ENCODE data around the gene EDIL3. TPM values are rescaled to one million over a fixed set of nuclear protein-coding genes. Genes with fewer than 3 reads are reported as not detected.
"Not testable (repeated sequence)": the region's sequence is repeated elsewhere in the genome, so short reads cannot be mapped to it uniquely, and the experiment has no call there.

EDIL3 gene
- polyA plus RNA-seq, 2 donors, result 1.6 to 2.7 TPM

DNA sequence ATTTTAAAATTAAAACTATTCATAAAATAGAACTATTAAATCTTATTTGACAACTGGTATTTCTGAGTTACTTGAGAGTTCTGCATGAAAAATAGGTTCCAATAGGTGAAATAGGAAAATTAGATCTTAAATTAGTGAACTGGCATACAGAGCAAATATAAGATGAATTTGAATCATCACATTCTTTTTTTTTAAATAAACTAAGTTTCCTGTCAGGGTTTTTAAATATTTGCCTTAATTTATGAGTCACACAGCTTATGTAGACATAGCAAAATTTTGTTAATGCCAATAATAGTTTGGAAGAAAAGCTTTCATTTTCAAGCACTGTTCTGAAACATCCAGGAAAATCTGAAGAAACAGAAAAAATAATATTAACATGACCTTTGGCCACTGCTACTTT lies 352.4 kb downstream of the EDIL3 start:
- no peaks in the 10 kb centered on the region for H3K4me1 ChIP-seq (ENCODE audit: control insufficient read depth in 2 of 2, insufficient read depth in 2 of 2, low read length in 1 of 2)

DNA sequence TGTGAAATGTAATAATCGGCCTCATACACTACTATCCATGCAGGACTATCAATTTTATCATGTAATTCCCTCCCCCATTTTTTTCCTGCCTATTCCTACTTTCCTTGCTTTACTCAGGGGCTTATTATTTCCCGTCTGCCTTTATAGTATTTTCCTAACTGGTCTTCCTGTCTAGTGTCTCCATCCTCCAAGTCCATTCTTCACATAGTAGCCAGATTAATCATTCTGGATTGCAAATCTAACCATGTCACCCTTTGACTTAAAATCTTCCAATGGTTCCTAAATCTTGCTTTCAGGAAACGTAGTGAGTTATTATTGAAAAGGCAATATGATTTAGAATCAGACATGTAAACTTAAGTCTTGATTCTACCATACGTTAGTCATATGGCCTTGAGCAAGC lies 356.6 kb downstream of the EDIL3 start:
- no peak overlapping the region for H3K27ac ChIP-seq (ENCODE audit: low read depth in 2 of 2, low read length in 1 of 2)
- H3K4me3 ChIP-seq (ENCODE audit: low read depth in 1 of 2, low read length in 2 of 2), result no peak overlapping the region
- no peaks in the 10 kb centered on the region for H3K4me1 ChIP-seq (ENCODE audit: control insufficient read depth in 2 of 2, insufficient read depth in 2 of 2, low read length in 1 of 2)
- 84 to 86% methylated on average over 4 of the region's 4 CpGs for WGBS, 2 donors
- no peaks in the 10 kb centered on the region for H3K27me3 ChIP-seq (ENCODE audit: control insufficient read depth in 1 of 2, insufficient read depth in 2 of 2, low read length in 2 of 2)
- no peaks in the 10 kb centered on the region for H3K36me3 ChIP-seq (ENCODE audit: control insufficient read depth in 2 of 2, insufficient read depth in 2 of 2, low read length in 1 of 2)
- no peaks in the 10 kb centered on the region for H3K9me3 ChIP-seq (ENCODE audit: control insufficient read depth in 2 of 2, insufficient read depth in 1 of 2, low read depth in 1 of 2, low read length in 1 of 2)

More for the DNA sequence above, 352.4 kb downstream of the EDIL3 start:
- no peaks in the 10 kb centered on the region for H3K36me3 ChIP-seq (ENCODE audit: control insufficient read depth in 2 of 2, insufficient read depth in 2 of 2, low read length in 1 of 2)
- H3K27me3 ChIP-seq (ENCODE audit: control insufficient read depth in 1 of 2, insufficient read depth in 2 of 2, low read length in 2 of 2), result no peaks in the 10 kb centered on the region
- no peak overlapping the region for H3K27ac ChIP-seq (ENCODE audit: low read depth in 2 of 2, low read length in 1 of 2)
- no peak overlapping the region for H3K4me3 ChIP-seq (ENCODE audit: low read depth in 1 of 2, low read length in 2 of 2)
- no peaks in the 10 kb centered on the region for H3K9me3 ChIP-seq (ENCODE audit: control insufficient read depth in 2 of 2, insufficient read depth in 1 of 2, low read depth in 1 of 2, low read length in 1 of 2)

DNA sequence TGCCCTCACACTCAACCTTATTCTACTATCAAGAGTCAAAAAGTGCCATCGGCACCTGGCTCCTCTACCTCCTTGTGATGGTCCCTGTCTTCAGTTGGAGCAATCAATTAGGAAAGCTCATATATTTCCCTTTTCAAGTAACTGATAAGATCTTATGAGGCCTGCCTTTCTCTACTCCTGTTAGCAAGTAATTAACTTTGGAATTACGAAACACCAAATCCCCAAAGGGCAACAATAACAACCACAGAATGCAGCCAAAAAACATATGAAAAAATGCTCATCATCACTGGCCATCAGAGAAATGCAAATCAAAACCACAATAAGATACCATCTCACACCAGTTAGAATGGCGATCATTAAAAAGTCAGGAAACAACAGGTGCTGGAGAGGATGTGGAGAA lies 366.2 kb downstream of the EDIL3 start:
- not testable (repeated sequence) for H3K27me3 ChIP-seq (ENCODE audit: control insufficient read depth in 1 of 2, insufficient read depth in 2 of 2, low read length in 2 of 2); H3K4me1 ChIP-seq (ENCODE audit: control insufficient read depth in 2 of 2, insufficient read depth in 2 of 2, low read length in 1 of 2); H3K9me3 ChIP-seq (ENCODE audit: control insufficient read depth in 2 of 2, insufficient read depth in 1 of 2, low read depth in 1 of 2, low read length in 1 of 2); H3K27ac ChIP-seq (ENCODE audit: low read depth in 2 of 2, low read length in 1 of 2); H3K36me3 ChIP-seq (ENCODE audit: control insufficient read depth in 2 of 2, insufficient read depth in 2 of 2, low read length in 1 of 2); H3K4me3 ChIP-seq (ENCODE audit: low read depth in 1 of 2, low read length in 2 of 2)
- WGBS, 2 donors, result 93 to 95% methylated on average over 2 of the region's 3 CpGs

DNA sequence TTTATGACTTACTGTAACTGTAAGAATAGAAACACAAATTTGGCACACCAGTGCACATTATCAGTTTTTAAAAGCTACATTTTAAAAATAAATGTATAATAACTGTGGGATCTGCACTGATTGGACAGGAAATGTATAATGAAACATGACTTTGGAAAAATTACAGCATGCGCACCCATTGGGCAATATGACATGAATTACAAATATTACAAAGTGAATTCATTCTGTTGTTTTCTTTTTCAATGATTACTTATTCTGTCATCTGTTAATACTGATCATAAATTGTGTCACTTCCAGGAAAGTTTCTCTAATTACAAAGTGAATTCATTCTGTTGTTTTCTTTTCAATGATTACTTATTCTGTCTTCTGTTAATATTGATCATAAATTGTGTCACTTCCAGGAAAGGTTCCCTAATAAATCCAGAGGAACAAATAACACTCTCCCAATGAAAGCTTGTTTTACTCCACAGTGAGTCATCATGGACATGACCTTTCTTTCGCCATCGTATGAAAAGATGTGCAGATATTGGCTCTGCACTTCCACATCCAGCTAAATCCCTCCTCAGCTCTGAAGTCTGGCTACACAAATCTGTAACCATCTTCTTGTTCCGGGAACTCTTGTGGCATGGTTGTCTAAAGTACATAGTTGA lies 367.0 kb downstream of the EDIL3 start:
- Histone ChIP-seq H3K4me3 (ENCODE audit: low read depth in 1 of 2, low read length in 2 of 2) (no peak overlapping the region), H3K4me1 (ENCODE audit: control insufficient read depth in 2 of 2, insufficient read depth in 2 of 2, low read length in 1 of 2) (no peaks in the 10 kb centered on the region), H3K27ac (ENCODE audit: low read depth in 2 of 2, low read length in 1 of 2) (no peak overlapping the region), H3K36me3 (ENCODE audit: control insufficient read depth in 2 of 2, insufficient read depth in 2 of 2, low read length in 1 of 2) (no peaks in the 10 kb centered on the region), H3K27me3 (ENCODE audit: control insufficient read depth in 1 of 2, insufficient read depth in 2 of 2, low read length in 2 of 2) (no peaks in the 10 kb centered on the region), H3K9me3 (ENCODE audit: control insufficient read depth in 2 of 2, insufficient read depth in 1 of 2, low read depth in 1 of 2, low read length in 1 of 2) (no peaks in the 10 kb centered on the region)
- 51 to 57% methylated on average over 4 of the region's 4 CpGs for WGBS, 2 donors

DNA sequence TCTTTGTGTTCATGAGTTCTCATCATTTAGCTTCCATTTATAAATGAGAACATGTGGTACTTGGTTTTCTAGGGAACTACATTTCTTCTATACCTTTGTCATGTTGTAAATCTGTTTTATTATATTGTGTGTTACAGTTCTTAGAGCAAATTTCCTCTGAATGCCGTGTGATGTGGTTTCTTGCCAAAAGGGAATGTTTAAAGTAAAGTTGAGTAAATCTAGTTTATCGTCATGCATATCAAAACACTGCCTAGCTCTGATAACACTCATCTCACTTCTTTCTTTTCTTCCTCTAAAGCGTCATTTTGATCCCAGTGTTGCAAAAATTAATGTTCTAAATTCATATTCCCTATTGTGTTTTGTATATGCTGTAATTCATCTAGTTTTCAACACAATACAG lies 368.6 kb downstream of the EDIL3 start:
- H3K27ac ChIP-seq (ENCODE audit: low read depth in 2 of 2, low read length in 1 of 2), result no peak overlapping the region
- no peak overlapping the region for H3K4me3 ChIP-seq (ENCODE audit: low read depth in 1 of 2, low read length in 2 of 2)
- H3K4me1 ChIP-seq (ENCODE audit: control insufficient read depth in 2 of 2, insufficient read depth in 2 of 2, low read length in 1 of 2), result no peaks in the 10 kb centered on the region
- H3K27me3 ChIP-seq (ENCODE audit: control insufficient read depth in 1 of 2, insufficient read depth in 2 of 2, low read length in 2 of 2), result no peaks in the 10 kb centered on the region
- WGBS, 2 donors, result 76 to 77% methylated on average over 3 of the region's 3 CpGs
- H3K36me3 ChIP-seq (ENCODE audit: control insufficient read depth in 2 of 2, insufficient read depth in 2 of 2, low read length in 1 of 2), result no peaks in the 10 kb centered on the region
- H3K9me3 ChIP-seq (ENCODE audit: control insufficient read depth in 2 of 2, insufficient read depth in 1 of 2, low read depth in 1 of 2, low read length in 1 of 2), result no peaks in the 10 kb centered on the region

DNA sequence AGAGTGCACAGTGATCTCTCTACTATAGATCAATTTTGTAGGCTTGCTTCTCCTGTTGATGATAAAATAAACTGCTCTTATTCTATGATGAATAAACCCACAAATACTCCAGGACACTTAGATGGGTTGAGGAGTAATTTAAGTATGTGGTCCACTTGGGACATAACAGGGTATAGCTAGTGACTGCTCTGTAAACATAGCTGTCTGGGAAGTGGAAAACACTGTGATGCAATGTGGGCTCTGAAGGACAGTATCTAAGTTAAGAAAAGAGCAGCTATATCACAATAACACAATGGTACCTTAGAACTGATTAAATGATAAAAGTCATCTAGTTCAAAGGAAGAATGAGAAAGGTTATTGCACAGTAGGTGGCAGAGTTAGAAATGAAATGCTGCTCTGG lies 369.7 kb downstream of the EDIL3 start:
- Histone ChIP-seq H3K4me3 (ENCODE audit: low read depth in 1 of 2, low read length in 2 of 2) (no peak overlapping the region), H3K27me3 (ENCODE audit: control insufficient read depth in 1 of 2, insufficient read depth in 2 of 2, low read length in 2 of 2) (no peaks in the 10 kb centered on the region), H3K9me3 (ENCODE audit: control insufficient read depth in 2 of 2, insufficient read depth in 1 of 2, low read depth in 1 of 2, low read length in 1 of 2) (no peaks in the 10 kb centered on the region), H3K4me1 (ENCODE audit: control insufficient read depth in 2 of 2, insufficient read depth in 2 of 2, low read length in 1 of 2) (no peaks in the 10 kb centered on the region), H3K36me3 (ENCODE audit: control insufficient read depth in 2 of 2, insufficient read depth in 2 of 2, low read length in 1 of 2) (no peaks in the 10 kb centered on the region), H3K27ac (ENCODE audit: low read depth in 2 of 2, low read length in 1 of 2) (no peak overlapping the region)

DNA sequence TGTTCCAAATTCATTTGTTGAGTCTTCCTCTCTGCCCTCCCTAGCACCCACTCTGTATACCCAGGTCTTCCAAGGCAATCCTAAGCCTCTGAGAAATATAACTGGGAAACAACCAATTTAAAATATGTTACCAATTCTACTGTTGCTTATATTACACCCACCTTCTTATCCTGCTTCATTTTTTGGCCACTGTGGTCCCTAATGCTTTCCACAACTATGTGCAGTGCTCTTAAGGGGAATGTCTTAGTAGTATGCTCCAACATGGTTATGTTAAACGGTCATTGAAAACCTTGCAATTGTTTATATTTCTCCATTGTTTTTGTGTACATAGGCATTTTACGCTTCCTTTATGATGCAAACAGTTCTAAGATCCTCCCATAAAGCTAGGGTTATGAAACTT lies 390.9 kb downstream of the EDIL3 start:
- Histone ChIP-seq H3K4me1 (ENCODE audit: control insufficient read depth in 2 of 2, insufficient read depth in 2 of 2, low read length in 1 of 2) (no peaks in the 10 kb centered on the region), H3K4me3 (ENCODE audit: low read depth in 1 of 2, low read length in 2 of 2) (no peak overlapping the region), H3K9me3 (ENCODE audit: control insufficient read depth in 2 of 2, insufficient read depth in 1 of 2, low read depth in 1 of 2, low read length in 1 of 2) (peaks cover 0 to 3% of the 10 kb centered on the region in 2 donors), H3K36me3 (ENCODE audit: control insufficient read depth in 2 of 2, insufficient read depth in 2 of 2, low read length in 1 of 2) (no peaks in the 10 kb centered on the region), H3K27ac (ENCODE audit: low read depth in 2 of 2, low read length in 1 of 2) (no peak overlapping the region), H3K27me3 (ENCODE audit: control insufficient read depth in 1 of 2, insufficient read depth in 2 of 2, low read length in 2 of 2) (no peaks in the 10 kb centered on the region)
- WGBS, 2 donors, result 78 to 82% methylated on average over 2 of the region's 2 CpGs

DNA sequence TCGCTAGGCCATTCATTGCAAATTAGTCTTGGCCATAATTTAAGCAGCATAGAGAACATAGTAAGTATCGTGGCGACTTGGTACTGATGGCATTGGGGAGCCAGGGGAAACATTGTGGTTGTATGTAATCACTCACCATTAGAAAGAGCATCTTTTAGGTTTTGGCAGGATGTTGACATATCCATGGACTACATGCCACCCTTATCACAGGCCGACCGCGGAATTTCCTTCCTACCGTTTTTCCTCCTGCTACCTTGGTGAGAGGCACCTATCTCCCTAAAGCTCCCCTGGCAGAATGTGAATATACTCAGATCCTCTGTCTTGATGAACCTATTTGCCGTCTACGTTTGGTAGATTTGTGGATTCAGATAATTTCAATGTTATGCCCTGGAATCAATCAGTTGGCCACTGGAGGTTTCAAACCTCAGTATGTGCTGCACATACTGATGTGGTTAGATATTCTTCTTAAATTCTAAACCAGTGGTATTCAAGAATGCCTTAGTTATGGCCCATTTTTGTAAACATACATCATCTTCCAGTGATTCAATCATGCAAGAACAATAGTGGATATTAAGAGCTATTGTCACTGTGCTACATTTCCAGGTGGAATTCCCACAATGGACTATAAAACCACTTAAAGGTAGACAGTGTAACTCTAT lies 393.0 kb downstream of the EDIL3 start:
- Histone ChIP-seq H3K27ac (ENCODE audit: low read depth in 2 of 2, low read length in 1 of 2) (no peak overlapping the region), H3K9me3 (ENCODE audit: control insufficient read depth in 2 of 2, insufficient read depth in 1 of 2, low read depth in 1 of 2, low read length in 1 of 2) (no peaks in the 10 kb centered on the region), H3K27me3 (ENCODE audit: control insufficient read depth in 1 of 2, insufficient read depth in 2 of 2, low read length in 2 of 2) (no peaks in the 10 kb centered on the region), H3K36me3 (ENCODE audit: control insufficient read depth in 2 of 2, insufficient read depth in 2 of 2, low read length in 1 of 2) (no peaks in the 10 kb centered on the region), H3K4me1 (ENCODE audit: control insufficient read depth in 2 of 2, insufficient read depth in 2 of 2, low read length in 1 of 2) (no peaks in the 10 kb centered on the region), H3K4me3 (ENCODE audit: low read depth in 1 of 2, low read length in 2 of 2) (no peak overlapping the region)
- 95 to 98% methylated on average over 9 of the region's 9 CpGs for WGBS, 2 donors

DNA sequence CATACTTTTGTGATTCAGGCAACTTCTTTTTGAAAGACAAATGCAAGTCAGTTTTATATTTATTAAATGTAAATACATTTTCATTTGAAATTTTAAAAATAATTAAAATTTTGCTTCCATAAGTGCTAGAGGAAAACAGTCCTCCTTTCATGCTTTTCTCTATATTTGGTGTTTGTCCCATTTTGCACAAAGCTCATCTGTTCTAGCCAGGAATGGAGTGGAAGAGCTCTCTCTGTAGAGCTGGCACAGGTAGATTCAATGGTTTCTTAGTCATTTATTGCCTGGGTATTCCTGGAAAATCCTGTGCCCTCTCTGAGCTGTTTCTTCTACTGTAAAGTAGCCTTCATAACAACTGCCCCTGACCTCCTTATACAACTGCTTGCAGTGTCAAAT lies 396.4 kb downstream of the EDIL3 start:
- H3K27me3 ChIP-seq (ENCODE audit: control insufficient read depth in 1 of 2, insufficient read depth in 2 of 2, low read length in 2 of 2), result no peaks in the 10 kb centered on the region
- H3K4me3 ChIP-seq (ENCODE audit: low read depth in 1 of 2, low read length in 2 of 2), result no peak overlapping the region
- no peaks in the 10 kb centered on the region for H3K4me1 ChIP-seq (ENCODE audit: control insufficient read depth in 2 of 2, insufficient read depth in 2 of 2, low read length in 1 of 2)
- no peak overlapping the region for H3K27ac ChIP-seq (ENCODE audit: low read depth in 2 of 2, low read length in 1 of 2)
- H3K9me3 ChIP-seq (ENCODE audit: control insufficient read depth in 2 of 2, insufficient read depth in 1 of 2, low read depth in 1 of 2, low read length in 1 of 2), result no peaks in the 10 kb centered on the region
- no peaks in the 10 kb centered on the region for H3K36me3 ChIP-seq (ENCODE audit: control insufficient read depth in 2 of 2, insufficient read depth in 2 of 2, low read length in 1 of 2)

DNA sequence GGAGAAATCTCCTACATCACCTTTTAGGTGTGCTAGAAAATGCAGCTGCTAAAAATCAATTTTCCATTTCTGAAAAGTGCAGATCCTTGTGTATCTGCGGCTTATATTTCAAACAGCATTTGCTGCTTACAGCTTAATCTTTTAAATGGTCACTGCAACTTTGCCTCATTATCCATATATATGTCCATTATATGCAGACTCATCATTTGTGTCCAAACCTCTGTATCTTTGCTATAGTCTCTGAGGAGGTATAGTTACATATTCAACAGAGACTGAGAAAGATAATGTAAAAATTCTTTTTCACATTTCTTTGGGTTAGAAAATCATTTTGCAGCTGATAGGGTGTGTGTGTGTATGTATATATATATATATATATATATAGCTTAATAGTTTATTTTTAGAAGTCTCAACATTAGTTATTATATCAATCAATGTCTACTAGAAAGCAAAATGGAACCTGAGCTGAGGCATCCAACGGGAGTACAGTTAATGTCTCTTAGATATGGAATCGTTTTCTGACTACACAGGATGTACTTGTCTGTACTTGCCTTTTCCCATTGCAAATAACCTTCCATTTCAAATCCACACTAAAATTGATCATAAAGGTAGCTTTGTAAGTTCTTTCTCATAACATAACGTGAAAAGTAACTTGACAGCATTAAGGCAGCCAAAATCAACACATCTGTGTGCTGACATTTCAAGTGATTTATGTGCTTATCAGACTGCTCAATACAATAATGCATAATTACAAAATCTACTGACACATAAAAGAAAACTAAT lies 397.0 kb downstream of the EDIL3 start:
- H3K9me3 ChIP-seq (ENCODE audit: control insufficient read depth in 2 of 2, insufficient read depth in 1 of 2, low read depth in 1 of 2, low read length in 1 of 2), result no peaks in the 10 kb centered on the region
- WGBS, 2 donors, result 44 to 59% methylated on average over 4 of the region's 4 CpGs
- no peak overlapping the region for H3K27ac ChIP-seq (ENCODE audit: low read depth in 2 of 2, low read length in 1 of 2)
- no peaks in the 10 kb centered on the region for H3K4me1 ChIP-seq (ENCODE audit: control insufficient read depth in 2 of 2, insufficient read depth in 2 of 2, low read length in 1 of 2)
- H3K27me3 ChIP-seq (ENCODE audit: control insufficient read depth in 1 of 2, insufficient read depth in 2 of 2, low read length in 2 of 2), result no peaks in the 10 kb centered on the region
- H3K36me3 ChIP-seq (ENCODE audit: control insufficient read depth in 2 of 2, insufficient read depth in 2 of 2, low read length in 1 of 2), result no peaks in the 10 kb centered on the region
- no peak overlapping the region for H3K4me3 ChIP-seq (ENCODE audit: low read depth in 1 of 2, low read length in 2 of 2)
